Epithelial cell of proximal tubule (primary cell): ENCODE data around the gene COPS6. TPM values are rescaled to one million over a fixed set of nuclear protein-coding genes. Genes with fewer than 3 reads are reported as not detected.
A peak's percentile ranks its signal among the peaks of the same experiment; 100 is the strongest.
"Not testable (repeated sequence)": the region's sequence is repeated elsewhere in the genome, so short reads cannot be mapped to it uniquely, and the experiment has no call there.

Source experiments
- DNase-seq: peaks from one replicate; pipeline ENCODE4 v3.0.0-alpha.2; 2011; ENCODE audit warnings: low read depth
- H3K4me3 ChIP-seq: 2 replicates; pipeline ENCODE4 v1.5.1; 2011; ENCODE audit warnings: low read depth, mild to moderate bottlenecking, low read length
- total RNA-seq: library from RNA; depleted of rRNA; stranded (reverse); fragments of >200 nt; gene quantifications from 2 replicates; pipeline ENCODE4 v1.2.3, GENCODE V29; 2015
- TF ChIP-seq, protein P1 (sequence below): conservative IDR thresholded peaks from 2 replicates; pipeline ENCODE4 v1.5.1; 2012; ENCODE audit warnings: low read depth, mild to moderate bottlenecking, low read length

Gene COPS6
- total RNA-seq, 1 donor from 2014 or later, result 39.9 TPM

DNA sequence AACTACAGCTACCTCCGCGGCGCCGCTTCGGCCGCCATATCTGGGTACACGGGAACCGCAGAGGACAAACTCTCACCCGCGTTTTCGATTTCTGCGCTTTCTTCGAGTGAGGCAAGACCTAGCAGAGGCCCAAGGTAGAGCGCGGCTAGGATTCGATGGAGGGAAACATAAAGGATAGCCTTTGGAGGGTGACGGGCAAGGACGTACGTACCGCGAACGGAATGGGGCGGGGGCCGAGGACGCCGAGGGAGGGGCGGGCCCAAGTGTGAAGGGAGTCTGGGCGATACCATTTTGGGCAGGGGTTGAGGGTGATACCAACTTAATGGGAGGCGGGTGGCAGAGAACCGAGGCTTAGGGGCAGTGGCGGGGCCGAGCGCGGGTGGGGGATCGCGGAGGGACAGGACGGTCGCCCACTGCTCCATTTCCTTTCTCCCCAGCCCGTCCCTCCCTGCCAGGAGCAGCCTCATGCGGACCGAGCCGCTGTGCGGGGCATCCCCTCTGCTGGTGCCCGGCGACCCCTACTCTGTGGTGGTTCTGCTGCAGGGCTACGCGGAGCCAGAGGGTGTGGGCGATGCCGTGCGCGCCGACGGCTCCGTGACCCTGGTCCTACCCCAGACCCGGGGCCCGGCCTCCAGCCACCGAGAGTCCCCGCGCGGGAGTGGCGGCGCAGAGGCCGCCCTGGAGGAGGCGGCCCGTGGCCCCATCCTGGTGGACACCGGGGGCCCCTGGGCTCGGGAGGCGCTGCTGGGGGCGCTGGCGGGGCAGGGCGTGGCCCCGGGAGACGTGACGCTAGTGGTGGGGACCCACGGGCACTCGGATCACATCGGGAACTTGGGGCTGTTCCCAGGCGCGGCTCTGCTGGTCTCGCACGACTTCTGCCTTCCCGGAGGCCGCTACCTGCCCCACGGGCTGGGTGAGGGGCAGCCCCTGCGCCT, 38.4 kb downstream of the COPS6 start, which contains the start of gene MBLAC1:
Gene MBLAC1, plus strand, starts transcription at position 37 of the 935 bp plus-strand sequence. Its CDS starts 429 bp downstream, at position 466.
- peak; percentile 52 for DNase-seq
- H3K4me3 ChIP-seq, result peak within 1 kb of the TSS; percentile 94
- TF ChIP-seq, protein P1, sequence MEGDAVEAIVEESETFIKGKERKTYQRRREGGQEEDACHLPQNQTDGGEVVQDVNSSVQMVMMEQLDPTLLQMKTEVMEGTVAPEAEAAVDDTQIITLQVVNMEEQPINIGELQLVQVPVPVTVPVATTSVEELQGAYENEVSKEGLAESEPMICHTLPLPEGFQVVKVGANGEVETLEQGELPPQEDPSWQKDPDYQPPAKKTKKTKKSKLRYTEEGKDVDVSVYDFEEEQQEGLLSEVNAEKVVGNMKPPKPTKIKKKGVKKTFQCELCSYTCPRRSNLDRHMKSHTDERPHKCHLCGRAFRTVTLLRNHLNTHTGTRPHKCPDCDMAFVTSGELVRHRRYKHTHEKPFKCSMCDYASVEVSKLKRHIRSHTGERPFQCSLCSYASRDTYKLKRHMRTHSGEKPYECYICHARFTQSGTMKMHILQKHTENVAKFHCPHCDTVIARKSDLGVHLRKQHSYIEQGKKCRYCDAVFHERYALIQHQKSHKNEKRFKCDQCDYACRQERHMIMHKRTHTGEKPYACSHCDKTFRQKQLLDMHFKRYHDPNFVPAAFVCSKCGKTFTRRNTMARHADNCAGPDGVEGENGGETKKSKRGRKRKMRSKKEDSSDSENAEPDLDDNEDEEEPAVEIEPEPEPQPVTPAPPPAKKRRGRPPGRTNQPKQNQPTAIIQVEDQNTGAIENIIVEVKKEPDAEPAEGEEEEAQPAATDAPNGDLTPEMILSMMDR, result no peak

DNA sequence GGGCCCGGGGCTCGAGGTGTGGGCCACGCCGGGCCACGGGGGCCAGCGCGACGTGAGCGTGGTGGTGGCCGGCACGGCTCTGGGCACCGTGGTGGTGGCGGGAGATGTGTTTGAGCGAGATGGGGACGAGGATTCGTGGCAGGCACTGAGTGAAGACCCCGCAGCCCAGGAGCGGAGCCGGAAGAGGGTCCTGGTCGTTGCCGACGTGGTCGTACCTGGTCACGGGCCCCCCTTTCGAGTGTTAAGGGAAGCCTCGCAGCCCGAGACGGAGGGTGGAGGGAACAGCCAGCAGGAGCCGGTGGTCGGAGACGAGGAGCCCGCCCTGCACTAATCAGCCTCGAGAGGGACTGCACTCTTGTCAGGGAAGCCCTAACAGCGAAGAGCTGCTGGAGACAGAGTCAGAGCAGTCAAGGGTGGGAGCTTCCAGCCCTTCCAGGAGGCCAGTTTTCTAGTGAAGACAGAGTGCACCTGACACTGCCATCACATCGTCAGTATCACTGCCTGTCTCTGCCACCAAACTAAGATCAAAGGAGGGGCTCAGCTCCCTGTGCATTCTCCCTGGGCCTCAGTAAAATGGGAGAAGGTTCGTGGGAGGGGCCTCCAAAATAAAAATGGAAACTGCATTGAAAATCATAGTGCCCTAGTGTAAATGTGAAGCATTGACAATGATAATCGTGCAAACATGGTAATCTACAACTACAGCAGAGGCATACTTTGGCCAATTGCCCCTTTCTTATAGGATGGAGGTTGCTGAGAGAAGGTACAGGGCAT, 39.3 kb downstream of the COPS6 start:
- peak overlapping the region; percentile 94 for H3K4me3 ChIP-seq
- no peak for DNase-seq
- TF ChIP-seq, protein P1, result no peak

DNA sequence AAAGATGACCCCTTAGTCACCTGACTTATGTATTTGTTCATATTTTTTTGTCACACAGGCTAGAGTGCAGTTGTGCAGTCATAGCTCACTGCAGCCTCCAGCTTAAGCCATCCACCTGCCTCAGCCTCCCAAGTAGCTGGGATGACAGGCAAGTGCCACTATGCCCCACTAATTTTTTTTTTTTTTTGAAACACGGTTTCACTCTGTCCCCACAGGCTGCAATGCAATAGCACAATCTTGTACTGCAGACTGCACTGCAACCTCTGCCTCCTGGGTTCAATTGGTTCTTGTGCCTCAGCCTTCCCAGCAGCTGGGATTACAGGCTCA, 39.8 kb downstream of the COPS6 start:
- TF ChIP-seq, protein P1, result no peak
- no peak for DNase-seq
- no peak overlapping the region for H3K4me3 ChIP-seq

DNA sequence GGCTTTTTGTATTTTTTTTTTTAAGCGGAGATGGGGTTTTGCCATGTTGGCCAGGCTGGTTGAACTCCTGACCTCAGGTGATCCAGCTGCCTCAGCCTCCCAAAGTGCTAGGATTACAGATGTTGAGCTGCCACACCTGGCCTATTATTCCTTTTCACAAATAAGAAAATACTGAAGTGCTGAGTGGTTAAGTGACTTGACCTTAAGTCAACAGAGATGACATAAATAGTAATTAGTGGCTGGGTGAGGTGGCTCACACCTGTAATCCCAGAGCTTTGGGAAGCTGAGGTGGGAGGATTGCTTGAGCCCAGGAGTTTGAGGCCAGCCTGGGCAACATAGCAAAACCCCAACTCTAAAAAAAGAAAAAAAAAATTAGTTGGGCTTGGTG, 41.4 kb downstream of the COPS6 start:
- not testable (repeated sequence) for H3K4me3 ChIP-seq, DNase-seq

DNA sequence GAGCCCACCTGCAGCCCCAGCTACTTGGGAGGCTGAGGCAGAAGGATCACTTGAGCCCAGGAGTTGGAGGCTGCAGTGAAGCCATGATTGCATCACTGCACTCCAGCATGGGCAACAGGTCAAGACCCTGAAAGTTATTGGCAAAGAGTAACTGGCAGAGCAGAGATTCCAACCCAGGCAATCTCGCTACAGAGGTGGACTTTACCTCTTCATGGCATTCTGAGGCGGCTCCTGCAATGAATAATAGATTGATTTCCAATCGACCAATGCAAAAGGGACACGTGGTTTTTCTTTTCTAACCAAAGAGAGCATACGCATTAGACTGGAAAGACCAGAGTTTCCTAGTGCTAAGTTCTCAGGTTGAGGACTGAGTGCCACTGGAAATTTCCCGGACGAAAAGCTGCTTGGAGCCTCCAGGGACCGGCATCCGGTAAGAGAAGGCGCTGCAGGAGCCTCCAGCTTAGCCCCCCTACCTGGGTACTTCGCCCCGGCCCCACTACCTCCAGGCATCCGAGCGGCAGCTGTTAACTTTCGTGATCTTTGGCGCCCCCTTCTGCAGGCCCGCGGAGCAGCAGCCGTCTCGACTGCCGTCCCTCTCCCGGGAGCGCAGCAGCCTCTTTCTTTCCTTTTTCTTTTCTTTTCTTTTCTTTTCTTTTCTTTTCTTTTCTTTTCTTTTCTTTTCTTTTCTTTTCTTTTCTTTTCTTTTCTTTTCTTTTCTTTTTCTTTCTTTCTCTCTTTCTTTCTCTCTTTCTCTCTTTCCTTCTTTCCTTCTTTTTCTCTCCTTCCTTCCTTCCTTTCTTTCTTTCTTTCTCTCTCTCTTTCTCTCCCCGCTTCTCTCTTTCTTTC, 42.1 kb downstream of the COPS6 start:
- H3K4me3 ChIP-seq, result peak overlapping the region; percentile 43
- TF ChIP-seq, protein P1, result peak; percentile 68
- DNase-seq, result no peak

DNA sequence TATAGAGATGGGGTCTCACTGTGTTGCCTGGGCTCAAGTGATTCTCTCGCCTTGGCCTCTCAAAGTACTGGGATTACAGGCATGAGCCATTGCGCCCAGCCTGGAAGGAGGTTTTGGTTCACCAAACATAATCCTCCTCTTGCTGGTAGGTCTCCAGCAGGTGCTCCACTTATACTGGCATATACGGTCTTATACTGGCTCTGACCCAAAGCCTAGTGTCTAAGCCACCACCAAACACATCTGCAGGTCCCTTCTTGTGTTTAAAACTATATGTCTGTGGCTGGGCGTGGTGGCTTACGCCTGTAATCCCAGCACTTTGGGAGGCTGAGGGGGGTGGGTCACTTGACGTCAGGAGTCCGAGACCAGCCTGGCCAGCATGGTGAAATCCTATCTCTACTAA, 43.4 kb downstream of the COPS6 start:
- TF ChIP-seq, protein P1, result no peak
- no peak for DNase-seq
- H3K4me3 ChIP-seq, result no peak overlapping the region
